KMS-11 (cell line): ENCODE results near the gene VCPKMT.

Experiments
- H2AFZ ChIP-seq: fragments of 200-600 bp; sonication (generic); 2 replicates; pipeline ENCODE4 v1.6.1; 2016; ENCODE audit warnings: antibody characterized with exemption, mixed run types, low read depth
- H3K27ac ChIP-seq: fragments of 200-600 bp; sonication (generic); 2 replicates; pipeline ENCODE4 v1.6.1; 2016; ENCODE audit warnings: mild to moderate bottlenecking, mixed run types
- H3K27me3 ChIP-seq: fragments of 200-600 bp; sonication (generic); 2 replicates; pipeline ENCODE4 v1.6.1; 2017; ENCODE audit warnings: mild to moderate bottlenecking, low read depth, mixed run types, moderate library complexity; ENCODE audit not compliant: insufficient read depth
- H3K36me3 ChIP-seq: fragments of 200-600 bp; sonication (generic); 2 replicates; pipeline ENCODE4 v1.6.1; 2017; ENCODE audit warnings: mild to moderate bottlenecking, mixed run types; ENCODE audit not compliant: insufficient read depth
- H3K4me1 ChIP-seq: fragments of 200-600 bp; sonication (generic); 2 replicates; pipeline ENCODE4 v1.6.1; 2016; ENCODE audit warnings: mild to moderate bottlenecking, low read depth, mixed run types; ENCODE audit not compliant: poor library complexity, severe bottlenecking
- H3K4me2 ChIP-seq: fragments of 200-600 bp; sonication (generic); 2 replicates; pipeline ENCODE4 v1.7.0; 2016; ENCODE audit warnings: mild to moderate bottlenecking, mixed run types
- H3K4me3 ChIP-seq: fragments of 200-600 bp; sonication (generic); IDR thresholded peaks from 2 replicates; pipeline ENCODE4 v1.6.1; 2017; ENCODE audit warnings: low read depth, low read length, mixed read lengths; ENCODE audit not compliant: insufficient read depth
- H3K79me2 ChIP-seq: fragments of 200-600 bp; sonication (generic); 2 replicates; pipeline ENCODE4 v1.6.1; 2016; ENCODE audit warnings: low read depth, mixed run types; ENCODE audit not compliant: insufficient read depth
- H3K9ac ChIP-seq: fragments of 200-600 bp; sonication (generic); 2 replicates; pipeline ENCODE4 v1.6.1; 2016; ENCODE audit warnings: mild to moderate bottlenecking, mixed run types
- H4K20me1 ChIP-seq: fragments of 200-600 bp; sonication (generic); 2 replicates; pipeline ENCODE4 v1.6.1; 2016; ENCODE audit warnings: mild to moderate bottlenecking, mixed run types; ENCODE audit not compliant: insufficient read depth
- CTCF ChIP-seq: fragments of 200-600 bp; sonication (generic); conservative IDR thresholded peaks from 2 replicates; pipeline ENCODE4 v1.6.1; 2017; ENCODE audit warnings: low read depth, mild to moderate bottlenecking, antibody characterized with exemption, low read length, moderate library complexity, mixed read lengths

Gene VCPKMT

DNA sequence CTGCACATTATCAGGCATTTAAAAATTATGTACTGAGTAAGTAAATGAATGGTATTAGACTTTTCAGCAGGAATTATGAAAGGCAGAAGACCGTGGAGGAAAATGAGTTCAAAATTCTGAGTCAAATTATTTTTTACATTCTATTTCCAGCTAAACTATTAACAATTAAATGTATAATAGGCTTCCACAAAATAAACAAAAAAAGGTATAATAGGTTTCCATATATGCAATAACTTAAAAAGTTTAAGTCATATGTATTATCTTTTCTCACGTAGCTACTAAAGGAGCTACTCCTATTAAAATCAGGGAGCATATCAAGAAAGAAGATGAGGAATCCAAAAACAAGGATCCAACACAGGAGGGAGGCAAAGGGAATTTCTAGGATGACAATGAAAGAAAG, 11.4 kb upstream of the VCPKMT start:
- Histone ChIP-seq H3K27ac (no peak overlapping the region), H2AFZ (no peak overlapping the region), H3K27me3 (no peaks in the 10 kb centered on the region), H3K79me2 (no peaks in the 10 kb centered on the region), H4K20me1 (no peaks in the 10 kb centered on the region), H3K4me1 (no peaks in the 10 kb centered on the region), H3K36me3 (no peaks in the 10 kb centered on the region), H3K4me3 (no peak overlapping the region), H3K4me2 (no peak overlapping the region), H3K9ac (no peak overlapping the region)
- no peak for TF ChIP-seq CTCF

DNA sequence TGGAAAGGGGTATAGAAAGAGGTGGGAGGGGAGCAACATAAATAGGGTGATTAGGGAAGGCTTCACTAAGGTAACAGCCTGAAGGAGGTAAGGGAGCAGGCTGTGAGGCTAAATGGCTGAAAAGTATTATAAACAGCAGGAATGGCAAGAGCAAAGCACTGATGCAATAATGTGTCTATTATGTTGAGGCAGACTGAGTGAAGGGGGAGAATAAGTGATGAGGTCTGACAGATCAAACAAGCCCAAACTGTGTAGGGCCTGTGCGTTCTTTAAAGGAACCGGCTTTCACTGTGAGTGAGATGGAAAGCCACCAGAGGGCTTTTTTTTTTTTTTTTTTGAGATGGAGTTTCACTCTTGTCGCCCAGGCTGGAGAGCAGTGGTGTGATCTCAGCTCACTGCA, 6.7 kb upstream of the VCPKMT start:
- Histone ChIP-seq H3K27ac (no peak overlapping the region), H3K79me2 (no peaks in the 10 kb centered on the region), H3K4me2 (no peak overlapping the region), H3K4me3 (no peak overlapping the region), H3K4me1 (no peaks in the 10 kb centered on the region), H2AFZ (no peak overlapping the region), H4K20me1 (no peaks in the 10 kb centered on the region), H3K27me3 (no peaks in the 10 kb centered on the region), H3K9ac (no peak overlapping the region), H3K36me3 (no peaks in the 10 kb centered on the region)
- TF ChIP-seq CTCF = no peak

- no peak overlapping the region for H3K4me3 ChIP-seq
- H3K36me3 ChIP-seq = no peaks in the 10 kb centered on the region
- no peak for TF ChIP-seq CTCF
- no peak overlapping the region for H3K9ac ChIP-seq
- H3K27me3 ChIP-seq = no peaks in the 10 kb centered on the region
- H3K79me2 ChIP-seq = no peaks in the 10 kb centered on the region
- H2AFZ ChIP-seq = no peak overlapping the region
- peaks cover 1% of the 10 kb centered on the region for H3K4me1 ChIP-seq
- no peak overlapping the region for H3K27ac ChIP-seq
- no peaks in the 10 kb centered on the region for H4K20me1 ChIP-seq
- H3K4me2 ChIP-seq = no peak overlapping the region
Observed at GRCh38 chr14:50122291-50122690, 5.9 kb upstream of the VCPKMT start.

DNA sequence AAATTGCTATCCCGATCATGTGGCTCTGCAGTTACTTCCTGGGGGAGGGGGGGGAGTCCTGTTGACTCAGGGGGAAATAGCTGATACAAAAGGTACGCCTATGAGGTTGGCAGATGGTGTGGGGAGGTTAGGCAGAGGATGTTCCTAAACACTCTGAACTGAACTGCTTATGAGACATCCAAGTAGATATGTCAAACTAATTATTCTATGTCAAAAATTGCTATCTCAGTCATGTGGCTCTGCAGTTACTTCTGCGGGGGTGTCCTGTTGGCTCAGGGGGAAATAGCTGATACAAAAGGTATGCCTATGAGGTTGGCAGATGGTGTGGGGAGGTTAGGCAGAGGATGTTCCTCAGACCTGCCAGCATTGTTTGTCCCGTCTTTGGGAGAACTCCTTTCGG, 5.1 kb upstream of the VCPKMT start:
- no peak for TF ChIP-seq CTCF
- H4K20me1 ChIP-seq = no peaks in the 10 kb centered on the region
- no peak overlapping the region for H3K9ac ChIP-seq
- no peak overlapping the region for H3K27ac ChIP-seq
- no peaks in the 10 kb centered on the region for H3K36me3 ChIP-seq
- H3K27me3 ChIP-seq = no peaks in the 10 kb centered on the region
- H3K4me1 ChIP-seq = peaks cover 8% of the 10 kb centered on the region
- H3K4me3 ChIP-seq = no peak overlapping the region
- no peaks in the 10 kb centered on the region for H3K79me2 ChIP-seq
- no peak overlapping the region for H2AFZ ChIP-seq
- H3K4me2 ChIP-seq = no peak overlapping the region
